SU-DHL-6 (cell line): Measurements from ENCODE around the gene BIVM.

Source experiments
- H2AFZ ChIP-seq: fragments of 200-600 bp; sonication (generic); 2 replicates; pipeline ENCODE4 v1.6.1; 2014; ENCODE audit warnings: low read depth, mild to moderate bottlenecking, moderate library complexity, mixed read lengths, antibody characterized with exemption, low read length; ENCODE audit not compliant: severe bottlenecking
- H3F3A ChIP-seq: fragments of 200-600 bp; shearing (Covaris generic); 2 replicates; pipeline ENCODE4 v1.6.0; 2016; ENCODE audit warnings: antibody characterized with exemption, mild to moderate bottlenecking; ENCODE audit not compliant: insufficient read depth
- H3K27ac ChIP-seq: fragments of 200-600 bp; sonication (generic); 2 replicates; pipeline ENCODE4 v1.5.1; 2016; ENCODE audit warnings: low read depth, mild to moderate bottlenecking, low read length, moderate library complexity, mixed read lengths
- H3K27me3 ChIP-seq: fragments of 200-600 bp; sonication (generic), shearing (Covaris generic); 2 replicates; pipeline ENCODE4 v1.6.0; 2014; ENCODE audit warnings: mild to moderate bottlenecking, low read length
- H3K36me3 ChIP-seq: fragments of 200-600 bp; sonication (generic); 2 replicates; pipeline ENCODE4 v1.6.1; 2014; ENCODE audit warnings: mild to moderate bottlenecking, low read length, mixed read lengths
- H3K4me2 ChIP-seq: fragments of 300-600, 200-600 bp; shearing (Covaris generic), sonication (generic); 2 replicates; pipeline ENCODE4 v1.6.0; 2014; ENCODE audit warnings: low read length, low read depth, mild to moderate bottlenecking; ENCODE audit not compliant: poor library complexity, severe bottlenecking
- H3K4me3 ChIP-seq: fragments of 200-600 bp; sonication (generic); 2 replicates; pipeline ENCODE4 v1.5.1; 2014; ENCODE audit warnings: antibody characterized with exemption, low read length, mild to moderate bottlenecking, mixed read lengths; ENCODE audit not compliant: insufficient read depth, poor library complexity, severe bottlenecking
- H3K79me2 ChIP-seq: fragments of 200-600 bp; sonication (generic); 2 replicates; pipeline ENCODE4 v1.6.1; 2014; ENCODE audit warnings: mild to moderate bottlenecking, low read length, moderate library complexity; ENCODE audit not compliant: insufficient read depth
- H3K9ac ChIP-seq: fragments of 200-600 bp; sonication (generic); 2 replicates; pipeline ENCODE4 v1.7.0; 2014; ENCODE audit warnings: mild to moderate bottlenecking, low read length
- H3K9me2 ChIP-seq: fragments of 200-600 bp; sonication (generic); replicated peaks from 2 replicates; pipeline ENCODE4 v1.6.1; 2014; ENCODE audit warnings: low read length; ENCODE audit not compliant: insufficient read depth
- H3K9me3 ChIP-seq: fragments of 200-600 bp; sonication (generic); 2 replicates; pipeline ENCODE4 v1.6.1; 2014; ENCODE audit warnings: low read length, mixed read lengths; ENCODE audit not compliant: insufficient read depth
- H4K20me1 ChIP-seq: fragments of 200-600 bp; sonication (generic); 2 replicates; pipeline ENCODE4 v1.6.1; 2014; ENCODE audit warnings: low read depth, mild to moderate bottlenecking, antibody characterized with exemption, low read length, moderate library complexity, mixed read lengths
- EZH2phosphoT487 ChIP-seq: fragments of 200-600 bp; sonication (generic), shearing (Covaris generic); conservative IDR thresholded peaks from 2 replicates; pipeline ENCODE4 v1.6.1; 2018; ENCODE audit warnings: mild to moderate bottlenecking, antibody characterized with exemption, low read length, moderate library complexity, mixed read lengths
- TF ChIP-seq, protein P1 (sequence below): fragments of 200-600 bp; sonication (generic); IDR thresholded peaks from one replicate; pipeline ENCODE4 v1.5.1; 2017; ENCODE audit warnings: antibody characterized with exemption, mild to moderate bottlenecking, low read length, moderate library complexity; ENCODE audit not compliant: insufficient read depth, poor library complexity, severe bottlenecking

Gene BIVM

GRCh38 chr13:102825921-102826706 lies 27.2 kb downstream of the BIVM start:
- Histone ChIP-seq H3K36me3 (no peaks in the 10 kb centered on the region), H2AFZ (no peak overlapping the region), H3K9me3 (no peaks in the 10 kb centered on the region), H3K9me2 (no peaks in the 10 kb centered on the region), H3K4me2 (no peak overlapping the region), H3K9ac (no peak overlapping the region), H4K20me1 (no peaks in the 10 kb centered on the region), H3K27me3 (no peaks in the 10 kb centered on the region), H3K27ac (no peak overlapping the region), H3K4me3 (no peak overlapping the region), H3K79me2 (no peaks in the 10 kb centered on the region), H3F3A (no peaks in the 10 kb centered on the region)
- TF ChIP-seq, protein P1, sequence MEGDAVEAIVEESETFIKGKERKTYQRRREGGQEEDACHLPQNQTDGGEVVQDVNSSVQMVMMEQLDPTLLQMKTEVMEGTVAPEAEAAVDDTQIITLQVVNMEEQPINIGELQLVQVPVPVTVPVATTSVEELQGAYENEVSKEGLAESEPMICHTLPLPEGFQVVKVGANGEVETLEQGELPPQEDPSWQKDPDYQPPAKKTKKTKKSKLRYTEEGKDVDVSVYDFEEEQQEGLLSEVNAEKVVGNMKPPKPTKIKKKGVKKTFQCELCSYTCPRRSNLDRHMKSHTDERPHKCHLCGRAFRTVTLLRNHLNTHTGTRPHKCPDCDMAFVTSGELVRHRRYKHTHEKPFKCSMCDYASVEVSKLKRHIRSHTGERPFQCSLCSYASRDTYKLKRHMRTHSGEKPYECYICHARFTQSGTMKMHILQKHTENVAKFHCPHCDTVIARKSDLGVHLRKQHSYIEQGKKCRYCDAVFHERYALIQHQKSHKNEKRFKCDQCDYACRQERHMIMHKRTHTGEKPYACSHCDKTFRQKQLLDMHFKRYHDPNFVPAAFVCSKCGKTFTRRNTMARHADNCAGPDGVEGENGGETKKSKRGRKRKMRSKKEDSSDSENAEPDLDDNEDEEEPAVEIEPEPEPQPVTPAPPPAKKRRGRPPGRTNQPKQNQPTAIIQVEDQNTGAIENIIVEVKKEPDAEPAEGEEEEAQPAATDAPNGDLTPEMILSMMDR = no peak
- TF ChIP-seq EZH2phosphoT487 = no peak

DNA sequence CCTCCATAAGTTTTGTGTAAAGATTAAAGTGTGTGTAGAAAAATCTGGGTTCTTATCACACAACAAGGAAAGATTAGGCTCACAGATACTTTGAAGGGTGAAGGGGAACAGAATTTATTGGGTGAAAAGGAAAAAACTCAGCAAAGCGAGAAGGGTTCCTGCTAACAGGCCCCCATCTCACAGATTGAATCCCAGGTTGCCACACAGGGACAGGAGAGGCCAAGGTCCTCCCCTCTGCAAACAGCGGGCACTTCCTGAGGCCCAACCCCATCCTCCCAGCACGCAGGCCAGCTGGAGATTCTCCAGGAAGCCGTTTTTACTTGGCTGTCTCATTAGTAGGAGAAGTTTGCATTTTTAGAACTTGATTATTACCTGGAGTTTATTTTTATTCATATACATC lies 31.7 kb downstream of the BIVM start:
- H3K9me2 ChIP-seq = no peaks in the 10 kb centered on the region
- H3F3A ChIP-seq = no peaks in the 10 kb centered on the region
- H3K9ac ChIP-seq = no peak overlapping the region
- no peak overlapping the region for H3K4me3 ChIP-seq
- H3K79me2 ChIP-seq = no peaks in the 10 kb centered on the region
- H3K27me3 ChIP-seq = no peaks in the 10 kb centered on the region
- no peak overlapping the region for H3K4me2 ChIP-seq
- no peaks in the 10 kb centered on the region for H3K9me3 ChIP-seq
- no peak overlapping the region for H3K27ac ChIP-seq
- H4K20me1 ChIP-seq = no peaks in the 10 kb centered on the region
- H2AFZ ChIP-seq = no peak overlapping the region
- TF ChIP-seq, protein P1 = no peak
- TF ChIP-seq EZH2phosphoT487 = no peak
- no peaks in the 10 kb centered on the region for H3K36me3 ChIP-seq

GRCh38 chr13:102836471-102836870 lies 37.6 kb downstream of the BIVM start:
- Histone ChIP-seq H3K36me3 (no peaks in the 10 kb centered on the region), H3K4me2 (no peak overlapping the region), H3F3A (no peaks in the 10 kb centered on the region), H3K27me3 (no peaks in the 10 kb centered on the region), H3K4me3 (no peak overlapping the region), H3K27ac (no peak overlapping the region), H3K79me2 (no peaks in the 10 kb centered on the region), H3K9ac (no peak overlapping the region), H3K9me2 (no peaks in the 10 kb centered on the region), H4K20me1 (no peaks in the 10 kb centered on the region), H3K9me3 (no peaks in the 10 kb centered on the region), H2AFZ (no peak overlapping the region)
- TF ChIP-seq, protein P1 = no peak
- TF ChIP-seq EZH2phosphoT487 = no peak
